ENCODE data around the gene VEGFC. TPM values are rescaled to one million over a fixed set of nuclear protein-coding genes. Genes with fewer than 3 reads are reported as not detected.

VEGFC gene
- polyA plus RNA-seq, 1 of the 3 experiments (the other 2 are of a cell fraction): 81.9 TPM

DNA sequence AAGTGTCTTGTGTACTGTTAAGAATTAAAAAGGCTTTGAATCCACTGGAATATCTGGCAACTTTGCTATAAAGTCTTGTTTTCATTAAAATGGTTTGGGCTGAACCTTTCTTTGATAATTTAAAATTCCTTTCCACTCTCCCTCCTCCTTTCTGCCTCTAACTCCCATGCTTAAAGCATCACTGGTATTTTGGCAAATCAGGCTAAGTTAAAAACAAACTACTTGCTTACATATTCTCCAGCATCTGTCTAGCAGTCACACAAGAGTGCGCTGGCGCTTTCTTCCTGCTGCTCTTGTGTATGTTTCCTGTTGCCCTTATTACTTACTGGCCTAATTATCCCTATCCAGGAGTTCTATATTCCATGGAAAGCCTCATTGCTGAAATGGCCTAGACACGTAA lies 136.6 kb downstream of the VEGFC start:
- no peaks in the 10 kb centered on the region for H4K20me1 ChIP-seq (ENCODE audit: insufficient read depth)
- H3K9me2 ChIP-seq: no peaks in the 10 kb centered on the region
- POLR2A ChIA-PET: no interaction called here
- TF ChIP-seq, protein P1, sequence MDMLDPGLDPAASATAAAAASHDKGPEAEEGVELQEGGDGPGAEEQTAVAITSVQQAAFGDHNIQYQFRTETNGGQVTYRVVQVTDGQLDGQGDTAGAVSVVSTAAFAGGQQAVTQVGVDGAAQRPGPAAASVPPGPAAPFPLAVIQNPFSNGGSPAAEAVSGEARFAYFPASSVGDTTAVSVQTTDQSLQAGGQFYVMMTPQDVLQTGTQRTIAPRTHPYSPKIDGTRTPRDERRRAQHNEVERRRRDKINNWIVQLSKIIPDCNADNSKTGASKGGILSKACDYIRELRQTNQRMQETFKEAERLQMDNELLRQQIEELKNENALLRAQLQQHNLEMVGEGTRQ (IDR thresholded peaks at IDR 0.05; ENCODE audit: borderline replicate concordance, low read depth, low read length): no peak
- TF ChIP-seq, protein P2, sequence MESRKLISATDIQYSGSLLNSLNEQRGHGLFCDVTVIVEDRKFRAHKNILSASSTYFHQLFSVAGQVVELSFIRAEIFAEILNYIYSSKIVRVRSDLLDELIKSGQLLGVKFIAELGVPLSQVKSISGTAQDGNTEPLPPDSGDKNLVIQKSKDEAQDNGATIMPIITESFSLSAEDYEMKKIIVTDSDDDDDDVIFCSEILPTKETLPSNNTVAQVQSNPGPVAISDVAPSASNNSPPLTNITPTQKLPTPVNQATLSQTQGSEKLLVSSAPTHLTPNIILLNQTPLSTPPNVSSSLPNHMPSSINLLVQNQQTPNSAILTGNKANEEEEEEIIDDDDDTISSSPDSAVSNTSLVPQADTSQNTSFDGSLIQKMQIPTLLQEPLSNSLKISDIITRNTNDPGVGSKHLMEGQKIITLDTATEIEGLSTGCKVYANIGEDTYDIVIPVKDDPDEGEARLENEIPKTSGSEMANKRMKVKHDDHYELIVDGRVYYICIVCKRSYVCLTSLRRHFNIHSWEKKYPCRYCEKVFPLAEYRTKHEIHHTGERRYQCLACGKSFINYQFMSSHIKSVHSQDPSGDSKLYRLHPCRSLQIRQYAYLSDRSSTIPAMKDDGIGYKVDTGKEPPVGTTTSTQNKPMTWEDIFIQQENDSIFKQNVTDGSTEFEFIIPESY (IDR thresholded peaks at IDR 0.05; ENCODE audit: borderline replicate concordance, low read depth): no peak
- no peak for TF ChIP-seq NFIC (IDR thresholded peaks at IDR 0.05; ENCODE audit: borderline replicate concordance)
- TF ChIP-seq CHD2 (IDR thresholded peaks at IDR 0.05; ENCODE audit: low read length, partially characterized antibody): no peak
- TF ChIP-seq MEF2A (IDR thresholded peaks at IDR 0.05; ENCODE audit: borderline replicate concordance, low read depth): no peak
- TF ChIP-seq USF1 (IDR thresholded peaks at IDR 0.05; ENCODE audit: borderline replicate concordance, low read depth): no peak
- TF ChIP-seq ELF1 (IDR thresholded peaks at IDR 0.05): no peak
- no peak for TF ChIP-seq TEAD4 (IDR thresholded peaks at IDR 0.05; ENCODE audit: borderline replicate concordance, insufficient read depth)
- no peak for TF ChIP-seq JUND (IDR thresholded peaks at IDR 0.05)
- TF ChIP-seq MAX (IDR thresholded peaks at IDR 0.05; ENCODE audit: low read depth): no peak
- no peak for TF ChIP-seq SMC3 (IDR thresholded peaks at IDR 0.05; ENCODE audit: low read depth, low read length)
- no peak for TF ChIP-seq RCOR1 (IDR thresholded peaks at IDR 0.05; ENCODE audit: low read length)
- no peak for TF ChIP-seq FOXM1 (IDR thresholded peaks at IDR 0.05; ENCODE audit: low read depth)
- 51% methylated on average over 3 of the region's 3 CpGs for WGBS (ENCODE audit: low lambda C conversion rate)
- H3K79me2 ChIP-seq (ENCODE audit: insufficient read depth): no peaks in the 10 kb centered on the region
- CTCF ChIA-PET: no interaction called here
- no peaks in the 10 kb centered on the region for H3K9me3 ChIP-seq
- H3K4me2 ChIP-seq: no peak overlapping the region
- DNase-seq: no peak
- H2AFZ ChIP-seq (ENCODE audit: low read depth): no peak overlapping the region
- H3K4me1 ChIP-seq (ENCODE audit: control insufficient read depth in 1 of 2, insufficient read depth in 2 of 2, low read depth in 1 of 2, low read length in 1 of 2): no peaks in the 10 kb centered on the region; a peak in 1 of 4 replicates
- H3K27ac ChIP-seq (ENCODE audit: low read depth in 2 of 2, low read length in 1 of 2): peak overlapping the region; percentile 0 to 17; a peak in 2 of 4 replicates
- no peak overlapping the region for H3K9ac ChIP-seq
- H3K36me3 ChIP-seq (replicated peaks in 1 of 2; ENCODE audit: control insufficient read depth in 1 of 2, insufficient read depth in 2 of 2, low read length in 1 of 2): no peaks in the 10 kb centered on the region
- no peaks in the 10 kb centered on the region for H3K27me3 ChIP-seq (ENCODE audit: insufficient read depth)
- no peak overlapping the region for H3K4me3 ChIP-seq (ENCODE audit: low read depth in 2 of 2, low read length in 1 of 2)
- peaks cover 43% of the 10 kb centered on the region for H3F3A ChIP-seq (replicated peaks; ENCODE audit: insufficient read depth)

GRCh38 chr4:176654565-176655216 lies 138.0 kb downstream of the VEGFC start:
- H3K4me2 ChIP-seq: peak overlapping the region; percentile 12

More at GRCh38 chr4:176654565-176655216, 138.0 kb downstream of the VEGFC start:
- H3K36me3 ChIP-seq (replicated peaks in 1 of 2; ENCODE audit: control insufficient read depth in 1 of 2, insufficient read depth in 2 of 2, low read length in 1 of 2): no peaks in the 10 kb centered on the region
- no peaks in the 10 kb centered on the region for H3K9me3 ChIP-seq
- H3K27ac ChIP-seq (ENCODE audit: low read depth in 2 of 2, low read length in 1 of 2): peak overlapping the region; percentile 36 to 77; a peak in 2 of 4 replicates
- DNase-seq: no peak
- H3K27me3 ChIP-seq (ENCODE audit: insufficient read depth): no peaks in the 10 kb centered on the region
- ChIA-PET POLR2A (no interaction called here), CTCF (no interaction called here)
- no peak overlapping the region for H2AFZ ChIP-seq (ENCODE audit: low read depth)
- no peaks in the 10 kb centered on the region; a peak in 1 of 4 replicates for H3K4me1 ChIP-seq (ENCODE audit: control insufficient read depth in 1 of 2, insufficient read depth in 2 of 2, low read depth in 1 of 2, low read length in 1 of 2)
- H3K9ac ChIP-seq: no peak overlapping the region
- 30% methylated on average over 7 of the region's 7 CpGs for WGBS (ENCODE audit: low lambda C conversion rate)
- no peaks in the 10 kb centered on the region for H4K20me1 ChIP-seq (ENCODE audit: insufficient read depth)
- no peaks in the 10 kb centered on the region for H3K79me2 ChIP-seq (ENCODE audit: insufficient read depth)
- TF ChIP-seq RXRA (IDR thresholded peaks at IDR 0.05; ENCODE audit: borderline replicate concordance, low read depth): no peak
- no peak for TF ChIP-seq GABPA (IDR thresholded peaks at IDR 0.05; ENCODE audit: low read depth)
- no peak for TF ChIP-seq POLR2AphosphoS5 (IDR thresholded peaks at IDR 0.05; ENCODE audit: low read depth, low read length)
- TF ChIP-seq FOXM1 (IDR thresholded peaks at IDR 0.05; ENCODE audit: low read depth): no peak
- no peak for TF ChIP-seq RAD21 (IDR thresholded peaks at IDR 0.05; ENCODE audit: low read length)
- no peak for TF ChIP-seq NFIC (IDR thresholded peaks at IDR 0.05; ENCODE audit: borderline replicate concordance)
- no peak for TF ChIP-seq JUND (IDR thresholded peaks at IDR 0.05)
- no peak for TF ChIP-seq CHD2 (IDR thresholded peaks at IDR 0.05; ENCODE audit: low read length, partially characterized antibody)
- no peak for TF ChIP-seq TEAD4 (IDR thresholded peaks at IDR 0.05; ENCODE audit: borderline replicate concordance, insufficient read depth)
- TF ChIP-seq SMC3 (IDR thresholded peaks at IDR 0.05; ENCODE audit: low read depth, low read length): no peak
- no peaks in the 10 kb centered on the region for H3K9me2 ChIP-seq
- H3F3A ChIP-seq (replicated peaks; ENCODE audit: insufficient read depth): peaks cover 33% of the 10 kb centered on the region
- no peak overlapping the region for H3K4me3 ChIP-seq (ENCODE audit: low read depth in 2 of 2, low read length in 1 of 2)

All from SK-N-SH (cell line).